A549 treated with CpdA at 1 μM for 4 hours (cell line): ENCODE data around the gene LRP8. TPM values are rescaled to one million over a fixed set of nuclear protein-coding genes. Genes with fewer than 3 reads are reported as not detected.

Experiments used
- total RNA-seq: library from RNA; stranded (reverse); fragments of 200-300 nt; extraction: Qiagen RNA extraction; gene quantifications from 5 replicates; pipeline ENCODE4 v1.2.3, GENCODE V29; 2022; ENCODE audit warnings: low read depth

The LRP8 gene
- 37.8 to 49.7 TPM (median 46.0 TPM) in 5 replicates for total RNA-seq

DNA sequence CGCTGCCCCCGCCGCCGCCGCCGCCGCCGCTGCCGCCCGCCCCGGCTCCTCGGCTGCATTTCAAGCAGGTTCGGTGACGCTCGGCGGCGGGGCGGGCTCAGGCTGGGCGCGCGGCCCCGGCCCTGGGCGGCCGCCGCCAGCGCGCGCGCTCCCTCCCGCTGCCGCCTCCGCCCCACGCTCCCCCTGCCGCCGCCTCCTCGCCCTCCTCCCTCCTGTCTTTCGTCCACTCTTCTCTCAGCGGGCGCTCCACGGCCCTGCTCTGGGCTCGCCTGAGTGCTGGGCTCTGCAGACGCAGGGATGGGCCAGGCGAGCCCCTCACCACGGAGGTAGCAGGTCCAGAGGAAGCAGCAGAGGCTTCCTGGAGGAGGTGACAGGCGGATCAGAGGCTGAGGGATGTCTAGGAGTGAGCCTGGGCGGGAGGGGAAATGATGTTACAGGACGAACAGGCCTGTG is at the start of gene LRP8:
LRP8 (minus strand) TSS at position 62 of the 453 bp plus-strand sequence. CDS start 158 bp downstream, outside the sequence.

DNA sequence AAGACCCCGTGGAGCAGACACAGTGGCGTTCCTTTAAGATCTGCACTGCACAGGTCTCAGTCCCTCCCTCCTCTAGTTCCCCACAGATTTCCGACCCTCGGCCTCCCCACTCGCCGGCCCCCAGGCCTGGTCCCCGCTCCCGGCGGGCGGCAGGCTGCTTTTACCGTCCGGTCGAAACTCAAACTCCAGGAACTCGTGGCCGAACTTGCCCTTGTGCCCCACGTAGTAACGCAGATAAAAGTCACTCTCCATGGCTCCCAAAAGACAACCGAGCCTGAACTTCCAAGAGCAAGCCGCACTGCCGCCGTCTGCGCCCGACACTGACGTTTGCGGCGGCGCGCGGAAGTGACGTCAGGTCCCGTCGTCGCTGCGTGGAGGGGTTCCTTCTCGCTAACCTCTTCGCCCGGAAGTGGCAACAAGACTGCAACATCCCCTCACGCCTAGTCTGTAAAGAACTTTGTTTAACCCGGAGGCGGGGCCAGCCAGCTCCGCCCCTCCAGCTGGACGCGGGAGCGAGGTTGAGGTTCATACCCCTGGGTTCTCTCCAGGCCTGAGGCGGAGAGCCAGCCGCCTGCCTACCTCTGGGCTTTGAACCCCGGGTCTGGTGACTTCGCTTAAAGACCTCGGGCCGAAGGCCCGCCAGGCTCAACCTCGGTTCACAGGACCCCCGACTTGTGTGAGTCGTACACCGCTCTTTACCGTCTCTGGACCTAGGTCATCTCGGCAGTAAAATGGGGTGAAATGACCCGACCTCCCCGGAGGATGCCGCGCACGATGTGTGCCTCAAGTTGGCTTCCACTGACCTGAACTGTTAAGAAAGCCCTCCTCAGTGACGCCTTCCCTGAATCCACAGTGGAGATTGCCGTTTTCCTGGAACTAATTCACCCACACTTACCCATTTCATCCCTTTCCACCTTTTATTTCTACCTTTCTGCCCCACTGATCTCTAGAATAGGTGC is 89.4 kb downstream of the LRP8 start, which contains the start of gene MAGOH:
MAGOH (minus strand) TSS at position 322 of the 959 bp plus-strand sequence; CDS start at position 252, 70 bp downstream.

DNA sequence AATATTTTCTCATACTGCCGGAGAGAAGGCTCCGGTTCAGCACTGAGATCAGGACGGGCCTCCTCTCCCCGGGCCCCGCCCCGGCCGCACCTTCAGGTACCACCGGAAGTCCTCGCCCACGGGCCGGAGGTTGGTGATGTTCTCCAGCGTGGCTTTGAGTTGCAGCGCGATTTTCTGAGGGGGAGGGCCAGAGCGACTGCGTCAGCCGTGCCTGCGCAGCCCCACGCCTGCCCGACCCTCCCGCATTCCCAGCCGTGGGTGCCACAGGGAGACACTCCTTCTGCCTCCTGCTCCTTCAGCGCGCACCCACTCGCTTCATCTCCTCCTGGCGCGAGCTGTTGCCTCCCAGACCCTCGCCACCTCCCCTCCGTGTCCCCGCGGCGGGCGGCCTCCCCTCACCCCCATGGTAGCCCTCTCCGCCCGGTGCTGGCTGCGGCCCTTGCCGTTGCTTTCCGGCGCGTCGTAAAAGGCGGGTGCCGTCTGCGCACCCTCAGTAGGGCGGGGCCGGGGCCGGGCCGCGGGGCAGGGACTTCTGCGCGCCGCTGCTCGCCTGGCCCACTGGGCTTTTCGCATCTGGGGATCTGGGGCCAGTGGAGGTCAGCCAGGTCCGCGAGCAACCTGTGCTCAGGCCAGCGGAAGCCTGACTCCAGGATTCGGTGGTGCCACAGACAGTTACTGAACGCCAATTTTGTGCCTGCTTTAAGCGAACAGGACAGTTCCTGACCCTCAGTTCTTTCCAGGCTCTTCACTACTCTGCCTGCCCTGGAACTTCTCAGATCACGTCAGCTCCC is 107.5 kb downstream of the LRP8 start, which contains the start of gene CZIB:
CZIB (minus strand) TSS at position 464 of the 791 bp plus-strand sequence; CDS start at position 405, 59 bp downstream.

DNA sequence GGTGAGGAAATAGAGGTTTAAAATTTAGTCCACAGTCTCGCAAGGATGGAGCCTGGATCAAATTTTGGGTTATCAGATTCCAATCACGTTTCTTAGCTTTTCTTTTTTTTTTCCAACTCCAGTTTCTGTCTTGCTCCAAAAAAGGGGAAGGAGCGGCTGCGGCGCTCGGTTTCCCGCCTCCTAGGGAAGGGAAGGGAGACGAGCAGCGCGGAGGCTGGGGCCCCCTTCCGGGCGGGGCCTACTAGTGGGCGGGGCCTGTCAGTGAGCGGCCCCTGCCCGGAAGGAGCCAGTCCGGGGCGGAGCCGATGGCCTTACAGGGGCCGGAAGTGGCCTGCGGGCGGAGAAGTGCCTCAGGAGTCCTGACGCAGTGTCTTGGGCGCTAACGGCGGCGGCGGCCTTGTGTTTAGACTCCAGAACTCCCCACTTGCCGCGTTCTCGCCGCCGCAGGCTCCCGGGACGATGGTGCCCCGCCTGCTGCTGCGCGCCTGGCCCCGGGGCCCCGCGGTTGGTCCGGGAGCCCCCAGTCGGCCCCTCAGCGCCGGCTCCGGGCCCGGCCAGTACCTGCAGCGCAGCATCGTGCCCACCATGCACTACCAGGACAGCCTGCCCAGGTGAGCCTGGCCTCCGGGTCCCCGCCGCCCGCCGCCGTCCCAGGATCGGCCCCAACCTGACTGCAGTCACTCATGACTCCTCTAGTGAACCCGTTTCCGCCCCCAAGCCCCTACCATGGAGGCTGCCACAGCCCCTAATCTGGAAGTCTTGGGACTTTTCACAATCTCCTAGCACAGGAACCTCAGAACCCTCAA is 131.2 kb downstream of the LRP8 start, which contains the start of gene CPT2:
CPT2 (plus strand) TSS at position 340 of the 806 bp plus-strand sequence; CDS start at position 460, 120 bp downstream.

Other genes with a start within 250 kb of the LRP8 start
- 0.02 to 0.06 TPM in 2 of 5 replicates, not detected in the others for gene SLC1A7, start 185.4 kb downstream of the LRP8 start, total RNA-seq
- 7.6 to 10.0 TPM (median 8.9 TPM) in 5 replicates for gene CPT2, start 131.2 kb downstream of the LRP8 start, total RNA-seq
- gene CZIB, start 107.4 kb downstream of the LRP8 start, total RNA-seq: 26.2 to 32.3 TPM (median 29.8 TPM) in 5 replicates
- gene MAGOH, start 89.6 kb downstream of the LRP8 start, total RNA-seq: 64.2 to 92.5 TPM (median 70.2 TPM) in 5 replicates
- gene DMRTB1, start 131.3 kb upstream of the LRP8 start, total RNA-seq: not detected in 5 replicates